HTERT RPE-1 (cell line): ENCODE results near the gene AFF1.

ENCODE experiments used
- in situ Hi-C: fragments of 300-500 bp; cut with MboI; formaldehyde crosslinking; loops from 4 replicates; pipeline ENCODE4 v1.14.3; 2020; ENCODE audit warnings: low sequenced_read_pairs

The AFF1 gene

DNA sequence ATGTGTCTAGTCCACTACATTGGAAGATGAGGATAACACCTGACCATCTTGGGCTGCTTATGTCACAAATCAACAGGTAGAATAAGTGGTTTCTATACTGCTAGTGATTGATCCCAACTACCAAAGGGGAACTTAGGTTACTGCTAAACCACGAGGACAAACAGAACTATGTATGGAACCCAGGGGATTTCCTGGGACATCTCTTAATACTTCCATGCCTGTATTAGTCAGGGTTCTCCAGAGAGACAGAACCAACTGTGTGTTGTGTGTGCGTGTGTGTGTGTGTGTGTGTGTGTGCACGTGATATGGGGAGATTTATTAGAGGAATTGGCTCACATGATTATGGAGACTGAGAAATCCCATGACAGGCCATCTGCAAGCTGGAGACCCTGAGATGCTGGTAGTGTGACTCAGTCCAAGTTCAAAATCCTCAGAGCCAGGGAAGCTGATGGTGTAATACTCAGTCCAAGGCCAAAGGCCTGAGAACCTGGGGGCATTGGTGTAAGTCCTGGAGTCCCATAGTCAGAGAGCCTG, 16.2 kb upstream of the AFF1 start:
- in situ Hi-C loops, result no loop called here

DNA sequence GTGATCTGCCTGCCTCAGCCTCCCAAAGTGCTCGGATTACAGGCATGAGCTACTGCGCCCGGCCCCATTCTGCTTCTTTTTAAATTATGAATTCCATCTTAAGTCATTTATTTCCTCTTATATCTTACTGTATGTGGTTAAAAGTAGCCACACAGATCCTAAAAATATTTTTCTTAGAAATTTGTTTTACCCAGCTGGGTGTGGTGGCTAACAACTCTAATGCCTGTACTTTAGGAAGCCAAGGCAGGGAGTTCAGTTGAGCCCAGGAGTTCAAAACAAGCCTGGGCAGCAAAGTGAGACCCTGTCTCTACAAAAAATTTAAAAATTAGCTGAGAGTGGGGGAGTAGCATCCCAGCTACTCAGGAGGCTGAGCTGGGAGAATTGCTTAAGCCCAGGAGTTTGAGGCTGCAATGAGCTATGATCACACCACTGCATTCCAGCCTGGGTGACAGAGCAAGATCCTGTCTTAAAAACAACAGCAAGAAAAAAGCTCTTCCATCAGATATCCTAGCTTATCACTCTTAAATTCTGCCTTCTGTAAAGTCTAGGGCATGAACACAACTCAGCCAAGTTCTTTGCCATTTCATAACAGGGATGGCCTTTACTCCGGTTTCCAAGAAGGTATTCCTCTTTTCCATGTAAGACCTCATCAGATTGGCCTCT, 15.1 kb upstream of the AFF1 start:
- in situ Hi-C loops, result no loop called here

DNA sequence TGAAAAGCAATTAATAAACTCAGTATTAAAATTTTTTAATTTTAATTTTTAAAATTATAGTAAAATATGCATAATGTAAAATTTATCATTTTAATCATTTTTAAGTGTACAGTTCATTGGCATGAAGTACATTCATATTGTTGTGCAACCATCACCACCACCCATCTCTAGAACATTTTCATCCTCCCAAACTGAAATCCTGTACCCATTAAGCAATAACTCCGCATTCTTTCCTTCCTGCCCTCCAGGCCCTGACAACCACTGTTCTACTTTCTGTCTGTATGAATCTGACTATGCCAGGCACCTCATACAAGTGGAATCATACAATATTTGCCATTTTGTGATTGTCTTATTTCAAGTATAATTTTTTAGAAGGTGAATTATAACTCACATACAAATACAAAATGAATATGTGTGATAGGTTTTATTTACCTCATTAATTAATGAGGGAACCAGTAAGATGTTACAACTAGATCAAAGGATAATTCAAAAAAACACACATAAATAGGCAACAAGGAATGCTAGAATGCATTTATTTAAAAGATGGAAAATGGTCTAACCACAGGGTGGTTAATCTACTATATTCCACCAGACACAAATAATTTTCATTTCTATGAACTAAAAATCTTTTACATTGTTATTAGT, 13.1 kb upstream of the AFF1 start:
- in situ Hi-C loops, result no loop called here

GRCh38 chr4:86924811-86925210, 10.0 kb upstream of the AFF1 start:
- in situ Hi-C loops, result no loop called here

GRCh38 chr4:86926435-86927086, 8.2 kb upstream of the AFF1 start:
- in situ Hi-C loops, result no loop called here

- in situ Hi-C loops, result no loop called here
Observed at GRCh38 chr4:86927843-86928395, 6.9 kb upstream of the AFF1 start.

GRCh38 chr4:86928400-86929255, 6.2 kb upstream of the AFF1 start:
- in situ Hi-C loops, result no loop called here

- in situ Hi-C loops, result no loop called here
Observed at GRCh38 chr4:86934147-86934770, 552 bp upstream of the AFF1 start.

DNA sequence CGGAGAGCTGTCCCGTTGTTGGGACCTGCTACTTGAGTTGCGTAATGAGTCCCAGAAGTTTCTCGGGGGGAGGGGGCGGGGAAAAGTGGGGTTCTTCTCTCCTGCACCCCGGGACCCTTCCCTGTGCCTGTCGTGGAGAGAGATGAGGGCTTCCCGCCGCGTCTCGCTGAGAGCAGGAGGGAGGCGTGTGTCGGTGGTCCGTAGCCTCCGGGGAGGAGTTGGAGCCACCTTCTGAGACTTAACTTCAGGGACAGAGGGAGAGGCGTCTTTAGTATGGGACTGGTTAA, 698 bp downstream of the AFF1 start:
- in situ Hi-C loops, result no loop called here

GRCh38 chr4:86935853-86936733, 1.3 kb downstream of the AFF1 start:
- in situ Hi-C loops, result no loop called here

DNA sequence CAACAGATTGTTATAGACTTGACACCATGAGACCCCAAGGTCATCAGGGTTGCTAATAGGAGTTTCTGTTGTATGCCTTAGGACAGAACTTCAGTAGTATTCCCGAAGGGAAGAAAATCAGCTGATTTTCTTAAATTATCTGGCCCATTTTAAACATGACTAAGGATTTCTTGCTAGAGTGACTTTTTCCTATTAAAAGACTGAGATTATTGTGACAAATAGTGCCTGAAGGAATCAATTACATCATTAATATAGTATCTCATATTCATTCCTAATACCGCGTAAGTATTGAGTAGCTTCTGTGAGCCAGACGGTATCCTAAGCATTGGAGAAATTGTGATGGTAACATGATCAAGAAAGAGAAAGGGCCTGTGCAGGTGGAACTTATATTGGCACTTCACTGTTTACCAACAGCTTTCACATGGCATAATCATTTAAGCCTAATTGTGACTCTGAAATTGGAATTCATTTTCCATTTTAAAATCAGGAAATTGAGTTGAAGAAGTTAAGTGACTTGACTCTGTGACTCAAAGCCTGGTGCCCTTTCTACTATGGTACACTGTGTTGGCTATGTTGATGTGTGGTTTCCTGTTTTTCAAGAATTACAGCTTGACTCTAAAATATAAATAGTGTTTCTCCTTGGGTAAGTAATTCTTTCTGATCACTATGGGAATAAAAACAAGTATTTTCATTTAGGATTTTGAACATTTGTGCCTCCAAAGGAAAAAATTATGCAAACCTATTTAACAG, 4.1 kb downstream of the AFF1 start:
- in situ Hi-C loops, result no loop called here

- in situ Hi-C loops, result no loop called here
Observed at GRCh38 chr4:86939729-86940575, 5.1 kb downstream of the AFF1 start.

DNA sequence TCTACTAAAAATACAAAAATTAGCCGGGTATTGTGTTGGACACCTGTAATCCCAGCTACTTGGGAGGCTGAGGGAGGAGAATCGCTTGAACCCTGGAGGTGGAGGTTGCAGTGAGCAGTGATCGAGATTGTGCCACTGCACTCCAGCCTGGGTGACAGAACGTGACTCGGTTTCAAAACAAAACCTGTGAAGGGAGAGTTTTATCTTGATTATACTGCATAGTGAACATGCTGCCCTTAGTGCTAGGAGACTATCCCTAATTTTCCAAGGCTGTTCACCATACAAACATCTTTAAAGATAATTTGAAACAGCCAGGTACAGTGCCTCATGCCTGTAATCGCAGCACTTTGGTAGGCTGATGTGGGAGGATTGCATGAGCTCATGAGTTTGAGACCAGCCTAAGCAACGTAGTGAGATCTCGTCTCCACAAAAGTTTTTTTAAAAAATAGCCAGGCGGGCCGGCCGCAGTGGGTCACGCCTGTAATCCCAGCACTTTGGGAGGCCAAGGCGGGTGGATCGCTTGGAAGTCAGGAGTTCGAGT, 6.2 kb downstream of the AFF1 start:
- in situ Hi-C loops, result no loop called here

DNA sequence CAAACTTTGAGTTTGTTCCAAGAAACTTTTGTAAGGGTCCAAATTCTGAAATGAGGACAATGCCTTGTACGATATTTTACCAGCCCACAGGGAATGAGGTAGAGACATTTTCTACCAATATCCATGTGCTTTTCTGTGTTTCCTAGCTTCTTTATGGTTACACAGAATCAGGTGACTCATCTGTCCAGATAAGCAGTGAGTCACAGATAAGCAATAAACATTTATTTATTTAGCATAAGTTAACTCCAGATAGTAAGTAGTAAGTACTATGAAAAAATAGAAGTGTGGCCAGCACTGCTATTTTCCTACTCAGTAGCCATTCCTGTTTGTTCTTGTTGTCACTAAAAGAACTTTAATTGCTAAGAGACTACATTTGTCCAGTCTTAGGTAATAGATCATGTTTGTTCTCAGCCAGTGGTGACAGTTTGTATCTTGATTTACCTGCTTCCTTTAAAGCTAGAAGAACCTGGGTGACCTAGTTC, 7.4 kb downstream of the AFF1 start:
- in situ Hi-C loops, result no loop called here

GRCh38 chr4:86944964-86945781, 10.4 kb downstream of the AFF1 start:
- in situ Hi-C loops, result no loop called here

DNA sequence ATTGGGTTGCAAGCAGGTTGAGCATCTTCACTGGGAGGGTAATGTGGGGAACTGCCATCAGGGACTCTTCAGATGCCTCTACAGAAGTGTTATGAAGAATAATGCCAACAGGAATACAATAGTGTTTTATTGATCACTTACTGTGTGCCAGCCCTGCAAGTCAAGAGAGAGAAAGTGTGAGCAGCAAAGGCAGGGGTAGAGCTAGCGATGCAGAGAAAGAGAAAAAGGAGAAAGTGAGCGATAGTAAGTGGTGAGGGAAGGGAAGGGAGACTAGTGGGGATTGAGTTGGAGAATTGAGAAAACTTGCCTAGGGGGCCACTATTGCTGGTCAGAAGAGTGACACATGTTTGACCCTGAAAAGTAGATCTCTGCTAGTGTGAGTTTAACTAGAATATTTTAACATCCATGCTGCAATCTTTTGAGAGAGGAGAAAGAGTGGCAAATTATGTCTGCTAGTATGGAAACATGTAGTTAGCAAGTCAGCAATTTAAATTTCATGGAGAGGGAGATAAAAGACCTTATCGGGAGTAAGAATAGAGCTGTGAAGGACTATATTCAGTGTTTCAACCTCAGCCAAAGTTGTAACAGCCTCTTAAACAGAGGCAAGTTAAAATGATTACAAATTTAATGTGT, 12.2 kb downstream of the AFF1 start:
- in situ Hi-C loops, result no loop called here
